GM19239 (cell line): ENCODE data around the gene NOMO2.
"Not testable (repeated sequence)": the region's sequence is repeated elsewhere in the genome, so short reads cannot be mapped to it uniquely, and the experiment has no call there.

Source experiments
- DNase-seq: peaks from one replicate; pipeline ENCODE4 v3.0.0; 2011; ENCODE audit warnings: low spot score; ENCODE audit not compliant: insufficient read length
- FAIRE-seq: peaks from 2 replicates; lab custom pipeline; 2011; peaks lifted over from hg19 to GRCh38; lab: Jason Lieb, UNC

NOMO2 gene

DNA sequence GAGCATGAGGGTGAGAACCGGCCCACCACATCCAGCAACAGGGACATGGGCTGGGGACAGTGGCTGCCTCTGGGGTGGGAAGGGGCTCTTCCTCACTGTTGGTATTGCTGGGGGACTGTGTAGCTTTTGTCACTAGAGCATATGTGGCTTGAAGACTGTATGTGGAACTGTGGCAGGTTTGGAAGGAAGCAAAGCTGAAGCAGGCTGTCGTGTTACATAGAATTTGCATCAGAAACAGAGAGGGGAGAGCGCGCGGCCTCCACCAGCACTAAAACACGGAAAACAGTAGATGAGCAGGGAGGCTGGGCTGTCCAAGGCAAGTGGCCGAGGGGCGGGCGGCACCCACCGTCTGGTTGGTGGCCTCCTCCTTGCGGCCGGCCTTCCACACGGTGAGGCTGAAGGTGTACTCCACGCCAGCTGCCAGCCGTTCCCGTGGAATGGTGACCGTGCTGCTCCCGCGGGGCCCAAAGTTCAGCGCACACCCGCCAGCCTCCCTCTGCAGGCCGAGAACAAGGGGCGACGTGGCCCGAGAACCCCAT is 177.7 kb downstream of the NOMO2 start:
- not testable (repeated sequence) for DNase-seq, FAIRE-seq

DNA sequence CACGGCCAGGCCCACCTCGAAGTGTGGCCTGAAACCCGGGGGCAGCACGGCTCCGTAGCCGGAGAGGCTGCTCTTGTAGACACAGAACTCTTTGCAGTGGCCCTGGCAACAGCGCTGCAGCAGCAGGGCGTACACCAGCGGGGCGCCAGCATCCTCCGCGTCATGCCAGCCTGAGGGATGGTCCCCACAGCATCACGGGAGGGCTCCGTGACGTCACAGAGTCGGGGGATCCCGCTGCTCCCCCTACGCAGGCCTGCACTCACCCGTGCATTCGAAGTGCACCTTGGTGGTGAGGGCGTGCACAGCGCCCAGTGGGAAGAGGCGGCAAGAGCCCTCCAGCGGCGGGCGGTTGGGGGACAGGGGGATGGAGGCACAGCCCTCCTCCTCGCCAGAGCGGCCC is 179.2 kb downstream of the NOMO2 start:
- not testable (repeated sequence) for DNase-seq, FAIRE-seq
